Activated naive CD8-positive, alpha-beta T cell treated with anti-CD3 and anti-CD28 coated beads, Interleukin-2, amount 50 U/mL, for 16 hours (primary cell): ENCODE data around the gene FBP1.
"Not testable (repeated sequence)": the region's sequence is repeated elsewhere in the genome, so short reads cannot be mapped to it uniquely, and the experiment has no call there.

Experiments
- DNase-seq: peaks from one replicate; pipeline ENCODE4 v3.0.0-alpha.2; 2020; ENCODE audit warnings: low read depth, low spot score

Gene FBP1

GRCh38 chr9:94577036-94577435 lies 62.3 kb downstream of the FBP1 start:
- DNase-seq = no peak

GRCh38 chr9:94576131-94576530 lies 63.2 kb downstream of the FBP1 start:
- no peak for DNase-seq

GRCh38 chr9:94568972-94569712 lies 70.2 kb downstream of the FBP1 start:
- no peak for DNase-seq

- no peak for DNase-seq
Observed at GRCh38 chr9:94568250-94568889, 70.9 kb downstream of the FBP1 start.

GRCh38 chr9:94567271-94567670 lies 72.0 kb downstream of the FBP1 start:
- no peak for DNase-seq

GRCh38 chr9:94566550-94566949 lies 72.8 kb downstream of the FBP1 start:
- DNase-seq = no peak

- not testable (repeated sequence) for DNase-seq
Observed at GRCh38 chr9:94564279-94564678, 75.0 kb downstream of the FBP1 start.

GRCh38 chr9:94563548-94563947 lies 75.8 kb downstream of the FBP1 start:
- DNase-seq = no peak

- DNase-seq = no peak
Observed at GRCh38 chr9:94560237-94560636, 79.1 kb downstream of the FBP1 start.

- DNase-seq = no peak
Observed at GRCh38 chr9:94557376-94557775, 81.9 kb downstream of the FBP1 start.

GRCh38 chr9:94554439-94555331 lies 84.6 kb downstream of the FBP1 start, which contains the start of gene PCAT7:
Gene PCAT7, plus strand, starts transcription at chr9:94555083.
- no peak for DNase-seq

- DNase-seq = no peak
Observed at GRCh38 chr9:94554078-94554438, 85.3 kb downstream of the FBP1 start.
